Adrenal gland (tissue), 12 donors: ENCODE results near the gene ARHGAP23. TPM values are rescaled to one million over a fixed set of nuclear protein-coding genes. Genes with fewer than 3 reads are reported as not detected.
A peak's percentile ranks its signal among the peaks of the same experiment; 100 is the strongest.

Experiments used
- DNase-seq, 7 donors: peaks; one replicate each; pipeline ENCODE4 v3.0.0-alpha.2; 2019 to 2020
- H3K27ac ChIP-seq, 5 donors: fragments of 200-600 bp; sonication (generic) in 4 of 5; 1 replicate in 3 of 5; 2 replicates in 2 of 5; pipeline versions ENCODE4 v1.5.1 to v1.8.0; 2016 to 2020; ENCODE audit warnings: mild to moderate bottlenecking in 1 of 5
- H3K27me3 ChIP-seq: fragments of 200-600 bp; 2 replicates; pipeline ENCODE4 v1.8.0; 2021
- H3K36me3 ChIP-seq, 2 donors: fragments of 200-600 bp; replicated peaks in 1 of 2; 1 replicate in 1 of 2; 2 replicates in 1 of 2; pipeline versions ENCODE4 v1.5.1 to v1.8.0; 2018 to 2022
- H3K4me1 ChIP-seq, 2 donors: fragments of 200-600 bp; replicated peaks in 1 of 2; 1 replicate in 1 of 2; 2 replicates in 1 of 2; pipeline versions ENCODE4 v1.5.1 to v1.8.0; 2018 to 2021
- H3K4me3 ChIP-seq, 4 donors: fragments of 200-600 bp; sonication (generic) in 3 of 4; one replicate each; pipeline ENCODE4 v1.5.1; 2016 to 2018
- H3K9me3 ChIP-seq, 3 donors: fragments of 200-600 bp; sonication (generic) in 1 of 3; replicated peaks in 1 of 3; 1 replicate in 2 of 3; 2 replicates in 1 of 3; pipeline versions ENCODE4 v1.5.1 to v1.8.0; 2016 to 2021
- CTCF ChIP-seq, 6 experiments: fragments of 450-650 bp in 4 of 6; fragments of 200-600 bp in 2 of 6; sonication (generic) in 1 of 6; IDR thresholded peaks; 1 replicate in 5 of 6; 2 replicates in 1 of 6; pipeline versions ENCODE4 v1.5.1 to v1.8.0; 2016 to 2021; ENCODE audit warnings: antibody characterized with exemption in 6 of 6, mild to moderate bottlenecking in 2 of 6, moderate library complexity in 1 of 6
- POLR2A ChIP-seq, 2 donors: fragments of 450-650 bp; IDR thresholded peaks; one replicate each; pipeline ENCODE4 v1.6.1; 2017; ENCODE audit warnings: antibody characterized with exemption in 2 of 2, mild to moderate bottlenecking in 2 of 2, moderate library complexity in 1 of 2
- WGBS, 4 donors: extraction: QIAGEN DNeasy Blood & Tissue Kit in 2 of 4; methylation state at CpG; one replicate each; pipeline versions ENCODE4 v1.1.5 to v1.1.7; 2013 to 2017; 5-methylcytosine and 5-hydroxymethylcytosine counted together
- intact Hi-C, 2 donors: fragments of 100-400 bp; cut with DNase I; formaldehyde crosslinking; loops; one replicate each; pipeline versions ENCODE4 v1.14.1 to v1.15.0; 2022 to 2023
- polyA plus RNA-seq, 3 donors: library from polyadenylated mRNA; stranded (reverse); fragments of 200-250 nt in 2 of 3; fragments of 350-450 nt in 1 of 3; fragmentation: Illumina TruSeq in 1 of 3; extraction: RNeasy Lipid Tissue Mini Kit (QIAGEN cat#74804) in 1 of 3; gene quantifications; one replicate each; pipeline ENCODE4 v1.2.3, GENCODE V29; 2013 to 2014
- total RNA-seq, 9 donors: library from RNA; depleted of rRNA in 4 of 9; stranded (reverse); fragments of >200 nt in 4 of 9; fragments of 120-200 nt in 1 of 9; fragmentation: NEBNext Ultra II Directional in 1 of 9; extraction: Animal tissue kit (Norgen Biotek cat#: 25700) in 1 of 9; gene quantifications; one replicate each; pipeline versions ENCODE4 v1.1.0 to v1.2.4, GENCODE V29; 2013 to 2023
- donor health status: healthy with polysubstance abuse.
- donor health status: Bipolar disorder and iron deficiency.
- donor health status: DM: yes; HTN: yes; CAD: no.
- donor health status: DM: no; HTN: no; CAD: no.
- donor health status: DM: no; HTN: no; CAD: no.
- donor health status: DM: yes; HTN: yes; CAD: no.

ARHGAP23 gene
- total and polyA plus RNA-seq, 12 donors, result 4.4 to 71.9 (median 26.4) TPM

DNA sequence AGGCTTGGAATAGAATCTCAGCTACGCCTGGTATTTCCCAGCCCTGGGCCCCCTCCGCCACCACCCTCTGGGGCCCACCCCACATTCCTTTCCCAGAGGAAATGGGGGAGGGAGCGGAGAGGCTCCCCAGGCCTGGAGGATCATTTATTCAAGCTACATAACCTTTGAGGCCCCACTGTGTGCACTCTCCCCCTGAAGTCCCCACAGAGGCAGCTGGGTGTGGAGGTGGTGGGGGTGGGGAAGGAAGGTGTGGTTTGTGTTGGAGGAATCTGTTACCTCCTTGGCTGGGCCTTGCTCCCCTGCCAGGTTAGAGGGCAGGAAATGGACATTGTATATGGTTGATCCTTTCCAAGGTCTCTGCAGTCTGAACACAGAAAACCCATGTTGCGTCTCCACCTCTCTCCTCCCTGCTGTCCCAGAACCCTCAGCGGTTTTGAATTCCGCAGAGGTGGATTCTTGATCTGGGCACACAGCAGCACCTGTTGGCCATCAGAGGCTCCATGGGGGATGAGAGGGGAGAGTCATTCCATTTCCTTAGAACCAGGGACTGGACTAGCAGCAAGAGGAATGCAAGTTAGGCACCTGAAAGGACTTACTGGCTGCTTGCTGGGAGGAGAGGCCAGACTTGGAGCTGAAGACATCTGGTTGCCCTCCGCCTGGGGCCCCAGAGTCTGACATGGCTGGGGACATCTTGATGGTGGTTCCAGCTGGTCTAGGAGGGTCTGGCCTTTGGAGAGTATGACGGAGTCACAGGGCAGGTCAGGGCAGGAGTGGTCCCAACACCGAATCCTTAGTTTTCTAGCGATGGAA, 23.0 kb downstream of the ARHGAP23 start:
- no peaks in the 10 kb centered on the region for H3K9me3 ChIP-seq
- peak in 1 of 7 donors; percentile 63 for DNase-seq
- no peaks in the 10 kb centered on the region for H3K27me3 ChIP-seq
- H3K27ac ChIP-seq, result peak overlapping the region in 4 of 5 donors; percentile 49 to 92 (median 56)
- TF ChIP-seq CTCF (IDR thresholded peaks at IDR 0.05) (no peak), POLR2A (IDR thresholded peaks at IDR 0.05) (no peak)
- no peak overlapping the region for H3K4me3 ChIP-seq
- peaks cover 21 to 49% of the 10 kb centered on the region in 2 donors for H3K4me1 ChIP-seq
- 65 to 82% (median 71%) methylated on average over 6 to 10 of the region's 10 CpGs for WGBS, 4 donors
- H3K36me3 ChIP-seq, result no peaks in the 10 kb centered on the region
- intact Hi-C loops, result no loop called here

GRCh38 chr17:38451840-38452529, 23.7 kb downstream of the ARHGAP23 start:
- TF ChIP-seq CTCF (IDR thresholded peaks at IDR 0.05) (no peak), POLR2A (IDR thresholded peaks at IDR 0.05) (no peak)
- Histone ChIP-seq H3K36me3 (no peaks in the 10 kb centered on the region), H3K27ac (peak overlapping the region in 4 of 5 donors; percentile 49 to 92 (median 56)), H3K4me1 (peaks cover 21 to 49% of the 10 kb centered on the region in 2 donors), H3K4me3 (no peak overlapping the region), H3K9me3 (no peaks in the 10 kb centered on the region), H3K27me3 (no peaks in the 10 kb centered on the region)
- intact Hi-C loops, result no loop called here
- peak in 2 of 7 donors; percentile 31 to 53 for DNase-seq
- 48 to 68% (median 60%) methylated on average over 16 to 18 of the region's 18 CpGs for WGBS, 4 donors

DNA sequence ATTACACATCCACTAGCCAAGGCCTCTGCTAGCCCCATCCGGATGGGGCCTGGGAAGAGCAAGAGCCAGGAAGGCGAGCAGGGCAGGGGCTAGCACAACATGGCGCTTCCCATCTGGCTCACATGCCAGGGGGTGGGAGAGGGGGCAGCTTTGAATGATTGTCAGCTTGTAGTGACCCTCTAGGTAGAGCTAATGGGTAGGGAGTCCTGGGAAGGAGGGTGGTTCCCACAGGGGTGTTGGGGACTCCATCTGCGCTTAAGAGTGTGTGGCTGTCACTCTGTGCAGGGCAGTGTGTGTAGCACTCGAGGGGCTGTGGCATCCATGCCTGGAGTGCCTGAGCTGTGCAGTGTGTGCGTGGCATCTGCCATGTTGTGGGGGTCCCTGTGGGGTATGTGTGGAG, 24.5 kb downstream of the ARHGAP23 start:
- DNase-seq, result no peak
- no peak for TF ChIP-seq CTCF (IDR thresholded peaks at IDR 0.05)
- peaks cover 21 to 46% of the 10 kb centered on the region in 2 donors for H3K4me1 ChIP-seq
- H3K27me3 ChIP-seq, result no peaks in the 10 kb centered on the region
- no peaks in the 10 kb centered on the region for H3K9me3 ChIP-seq
- H3K36me3 ChIP-seq, result no peaks in the 10 kb centered on the region
- no peak overlapping the region for H3K4me3 ChIP-seq
- 87 to 100% (median 91%) methylated on average over 5 to 6 of the region's 6 CpGs for WGBS, 4 donors
- peak overlapping the region in 1 of 5 donors; percentile 92 for H3K27ac ChIP-seq
- intact Hi-C loops, result no loop called here

DNA sequence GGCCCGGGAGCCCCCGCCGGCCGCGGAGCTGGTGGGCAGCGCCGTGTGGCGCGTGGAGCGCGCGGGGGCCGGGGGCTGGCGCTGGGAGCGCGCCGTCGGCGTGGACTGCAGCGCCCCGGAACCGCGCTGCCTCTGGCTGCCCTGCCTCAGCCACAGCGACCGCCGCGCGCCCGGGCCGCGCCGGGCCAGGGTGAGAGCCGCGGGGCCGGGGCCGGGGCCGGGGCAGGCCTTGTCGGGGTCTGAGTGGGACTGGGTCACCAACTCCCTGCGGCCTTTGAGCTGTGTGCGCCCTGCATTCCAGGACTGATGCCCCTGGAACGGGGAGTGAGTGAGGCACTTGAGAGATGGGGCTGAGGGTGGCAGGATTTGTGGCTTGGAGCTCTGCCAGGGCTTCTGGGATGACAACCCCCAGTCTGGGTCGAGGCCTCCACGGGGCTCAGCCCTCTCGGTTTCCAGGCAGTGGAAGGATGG, 25.7 kb downstream of the ARHGAP23 start:
- peak; percentile 52 to 75 (median 70) for DNase-seq
- no peaks in the 10 kb centered on the region for H3K9me3 ChIP-seq
- intact Hi-C loops, result no loop called here
- peak overlapping the region in 4 of 5 donors; percentile 68 to 92 (median 76) for H3K27ac ChIP-seq
- peaks cover 21 to 36% of the 10 kb centered on the region in 2 donors for H3K4me1 ChIP-seq
- peak overlapping the region in 1 of 4 donors; percentile 49 for H3K4me3 ChIP-seq
- no peak for TF ChIP-seq CTCF (IDR thresholded peaks at IDR 0.05)
- no peak for TF ChIP-seq POLR2A (IDR thresholded peaks at IDR 0.05)
- peaks cover 0 to 5% of the 10 kb centered on the region in 2 donors for H3K36me3 ChIP-seq
- H3K27me3 ChIP-seq, result no peaks in the 10 kb centered on the region
- 0 to 3% (median 2%) methylated on average over 6 to 44 of the region's 44 CpGs for WGBS, 4 donors
